Ascending aorta (tissue), 2 donors: ENCODE measurements around the gene SH2D6. TPM values are rescaled to one million over a fixed set of nuclear protein-coding genes. Genes with fewer than 3 reads are reported as not detected.
A peak's percentile ranks its signal among the peaks of the same experiment; 100 is the strongest.

ENCODE experiments used
- DNase-seq, 2 donors: peaks; one replicate each; pipeline ENCODE4 v3.0.0-alpha.2; 2019; ENCODE audit warnings: low spot score in 2 of 2
- H3K27ac ChIP-seq, 2 donors: fragments of 200-600 bp; sonication (generic); one replicate each; pipeline ENCODE4 v1.5.1; 2016 to 2017; ENCODE audit warnings: mild to moderate bottlenecking in 1 of 2
- H3K27me3 ChIP-seq: fragments of 200-600 bp; sonication (generic); one replicate; pipeline ENCODE4 v1.5.1; 2017
- H3K36me3 ChIP-seq, 2 donors: fragments of 200-600 bp; sonication (generic); one replicate each; pipeline ENCODE4 v1.5.1; 2016
- H3K4me1 ChIP-seq, 2 donors: fragments of 200-600 bp; sonication (generic); one replicate each; pipeline ENCODE4 v1.5.1; 2016 to 2017; ENCODE audit warnings: mild to moderate bottlenecking in 1 of 2
- H3K4me3 ChIP-seq, 2 donors: fragments of 200-600 bp; sonication (generic); one replicate each; pipeline ENCODE4 v1.5.1; 2016 to 2017; ENCODE audit warnings: mild to moderate bottlenecking in 1 of 2
- H3K9me3 ChIP-seq, 2 donors: fragments of 200-600 bp; sonication (generic); one replicate each; pipeline ENCODE4 v1.5.1; 2016
- intact Hi-C: fragments of 100-400 bp; cut with DNase I; formaldehyde crosslinking; loops from one replicate; pipeline ENCODE4 v1.15.1; 2023
- total RNA-seq: library from RNA; depleted of rRNA; stranded (reverse); fragments of >200 nt; gene quantifications from one replicate; pipeline ENCODE4 v1.1.0, GENCODE V29; 2016
- TF ChIP-seq, protein P1 (sequence below), 3 experiments: fragments of 200-600 bp in 2 of 3; fragments of 450-650 bp in 1 of 3; sonication (generic) in 2 of 3; IDR thresholded peaks; one replicate each; pipeline ENCODE4 v1.5.1; 2016 to 2019; ENCODE audit warnings: antibody characterized with exemption in 3 of 3, mild to moderate bottlenecking in 1 of 3, moderate library complexity in 1 of 3

The SH2D6 gene
- total RNA-seq, 1 donor from 2014 or later = not detected

DNA sequence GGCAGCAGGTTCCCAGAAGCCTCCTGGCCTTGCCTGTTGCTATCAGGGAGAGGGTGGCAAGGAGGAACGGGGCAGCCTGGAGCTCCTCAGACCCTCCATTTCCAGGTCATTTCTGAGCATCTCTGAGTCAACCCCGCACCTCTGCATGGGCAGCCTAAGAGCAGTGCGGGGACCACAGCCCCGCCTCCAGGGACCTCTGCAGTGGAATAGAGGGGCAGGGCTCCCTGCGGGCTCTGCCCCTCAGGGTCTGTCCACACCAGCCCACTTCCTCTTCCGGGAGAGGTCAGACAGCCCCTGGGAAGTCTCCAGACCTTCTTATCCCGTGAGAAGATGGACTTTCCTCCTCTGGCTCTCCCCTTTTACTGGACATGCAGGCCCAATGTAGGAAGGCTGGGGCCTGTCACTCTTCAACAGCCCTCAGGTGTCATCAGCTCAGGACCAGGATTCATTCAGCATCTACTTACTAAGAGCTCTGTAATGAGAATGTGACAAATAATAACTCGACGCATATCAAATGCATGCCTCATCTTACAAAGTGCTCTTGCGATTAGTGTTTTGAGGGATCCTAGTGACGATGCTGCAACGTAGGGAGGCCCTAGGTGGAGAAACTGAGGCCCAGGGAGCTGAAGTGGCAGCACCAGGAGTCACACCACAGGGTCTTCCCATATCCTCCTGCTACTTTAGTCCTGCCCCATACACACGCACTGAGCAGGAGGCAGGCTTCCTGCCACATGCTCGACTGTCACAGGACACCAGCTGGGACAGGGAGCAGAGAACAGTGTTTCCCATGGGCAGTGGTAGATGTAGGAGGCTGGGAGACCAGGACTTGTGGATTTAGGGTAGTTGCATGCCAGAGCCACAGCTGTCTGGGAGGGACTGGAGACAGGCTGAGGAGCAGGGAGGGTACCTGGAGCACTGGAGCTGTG, 28.0 kb downstream of the SH2D6 start:
- H3K27ac ChIP-seq = peak overlapping the region; percentile 62 to 69
- H3K36me3 ChIP-seq = no peaks in the 10 kb centered on the region
- DNase-seq = no peak
- intact Hi-C loops = no loop called here
- no peak overlapping the region for H3K4me3 ChIP-seq
- H3K9me3 ChIP-seq = no peaks in the 10 kb centered on the region
- H3K27me3 ChIP-seq = no peaks in the 10 kb centered on the region
- H3K4me1 ChIP-seq = peaks cover 0 to 10% of the 10 kb centered on the region in 2 donors
- TF ChIP-seq, protein P1, sequence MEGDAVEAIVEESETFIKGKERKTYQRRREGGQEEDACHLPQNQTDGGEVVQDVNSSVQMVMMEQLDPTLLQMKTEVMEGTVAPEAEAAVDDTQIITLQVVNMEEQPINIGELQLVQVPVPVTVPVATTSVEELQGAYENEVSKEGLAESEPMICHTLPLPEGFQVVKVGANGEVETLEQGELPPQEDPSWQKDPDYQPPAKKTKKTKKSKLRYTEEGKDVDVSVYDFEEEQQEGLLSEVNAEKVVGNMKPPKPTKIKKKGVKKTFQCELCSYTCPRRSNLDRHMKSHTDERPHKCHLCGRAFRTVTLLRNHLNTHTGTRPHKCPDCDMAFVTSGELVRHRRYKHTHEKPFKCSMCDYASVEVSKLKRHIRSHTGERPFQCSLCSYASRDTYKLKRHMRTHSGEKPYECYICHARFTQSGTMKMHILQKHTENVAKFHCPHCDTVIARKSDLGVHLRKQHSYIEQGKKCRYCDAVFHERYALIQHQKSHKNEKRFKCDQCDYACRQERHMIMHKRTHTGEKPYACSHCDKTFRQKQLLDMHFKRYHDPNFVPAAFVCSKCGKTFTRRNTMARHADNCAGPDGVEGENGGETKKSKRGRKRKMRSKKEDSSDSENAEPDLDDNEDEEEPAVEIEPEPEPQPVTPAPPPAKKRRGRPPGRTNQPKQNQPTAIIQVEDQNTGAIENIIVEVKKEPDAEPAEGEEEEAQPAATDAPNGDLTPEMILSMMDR (IDR thresholded peaks at IDR 0.05) = no peak

DNA sequence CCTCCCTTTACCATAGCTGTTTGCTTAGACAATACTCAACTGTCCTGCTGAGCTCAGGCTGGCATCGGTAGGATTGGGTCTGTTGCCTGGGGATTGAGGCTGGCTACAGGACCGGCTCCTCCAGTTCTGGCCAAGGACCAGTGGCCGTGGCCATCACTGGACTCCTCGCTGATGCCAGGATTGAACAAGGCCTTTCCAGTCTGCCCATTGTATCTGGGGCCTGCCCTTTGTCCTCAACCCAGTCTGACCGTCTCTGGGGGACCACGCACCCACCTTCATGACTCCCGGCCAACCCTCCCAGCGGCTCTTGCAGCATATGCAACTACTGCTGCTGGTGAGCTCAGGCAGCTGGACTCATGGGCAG, 28.7 kb downstream of the SH2D6 start:
- Histone ChIP-seq H3K4me1 (peaks cover 0 to 10% of the 10 kb centered on the region in 2 donors), H3K27me3 (no peaks in the 10 kb centered on the region), H3K27ac (no peak overlapping the region), H3K9me3 (no peaks in the 10 kb centered on the region), H3K4me3 (no peak overlapping the region), H3K36me3 (no peaks in the 10 kb centered on the region)
- DNase-seq = no peak
- intact Hi-C loops = no loop called here
- TF ChIP-seq, protein P1 (IDR thresholded peaks at IDR 0.05) = no peak

DNA sequence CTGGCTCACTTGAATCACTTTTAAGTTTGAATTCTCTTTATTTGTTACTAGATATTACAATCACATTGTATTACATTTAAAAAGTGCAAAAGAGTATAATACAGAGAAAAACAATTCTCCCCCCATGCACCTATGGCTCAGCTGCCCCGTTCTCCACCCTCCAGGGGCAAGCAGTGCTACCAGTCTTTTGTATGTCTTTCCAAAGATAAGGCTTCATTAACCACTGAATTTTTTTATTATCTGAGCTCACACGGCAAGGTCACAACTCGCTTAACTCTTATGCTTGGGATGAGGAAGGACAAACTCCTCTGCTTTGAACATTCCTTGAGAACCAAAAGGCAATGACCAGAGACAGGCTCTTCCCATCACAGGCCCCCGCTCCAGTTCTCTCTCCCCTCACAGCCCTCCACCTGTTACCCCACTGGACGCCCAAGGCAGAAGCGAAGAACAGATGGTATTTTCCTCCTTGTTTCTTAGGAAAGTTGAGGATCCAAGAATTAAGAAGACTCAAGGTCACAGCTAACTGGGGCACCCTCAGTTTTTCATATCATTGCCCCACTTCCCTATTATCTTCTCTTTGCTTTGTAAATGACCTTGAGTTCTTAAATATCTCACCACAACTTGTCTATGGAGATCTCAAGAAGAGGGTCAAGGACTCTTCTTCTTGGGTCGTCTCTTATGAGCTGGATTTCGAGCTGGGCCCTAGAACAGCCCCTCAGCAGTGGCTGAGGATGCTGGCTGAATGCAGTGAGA, 30.1 kb downstream of the SH2D6 start:
- intact Hi-C loops = no loop called here
- no peaks in the 10 kb centered on the region for H3K36me3 ChIP-seq
- DNase-seq = no peak
- no peak overlapping the region for H3K4me3 ChIP-seq
- TF ChIP-seq, protein P1 (IDR thresholded peaks at IDR 0.05) = no peak
- H3K27me3 ChIP-seq = no peaks in the 10 kb centered on the region
- no peaks in the 10 kb centered on the region for H3K9me3 ChIP-seq
- peaks cover 0 to 10% of the 10 kb centered on the region in 2 donors for H3K4me1 ChIP-seq
- no peak overlapping the region for H3K27ac ChIP-seq

DNA sequence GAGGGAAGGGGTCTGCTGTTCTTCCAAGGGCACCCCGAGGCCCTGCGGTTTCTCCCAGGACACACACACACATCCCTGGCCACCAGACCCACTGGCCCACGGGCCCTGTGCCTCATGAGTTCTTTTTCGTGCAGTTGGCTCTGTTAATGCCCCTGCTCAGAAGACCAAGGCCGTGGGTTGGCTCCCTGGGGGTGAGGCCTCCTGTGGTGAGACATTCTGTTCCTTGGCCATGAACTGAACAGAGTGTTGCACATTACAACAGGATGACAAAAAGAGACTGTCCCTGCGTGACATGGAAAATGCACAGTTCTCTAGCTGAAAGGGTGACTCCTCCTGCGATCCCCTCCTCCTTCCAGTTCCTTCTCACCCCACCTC, 30.7 kb downstream of the SH2D6 start:
- intact Hi-C loops = no loop called here
- no peak overlapping the region for H3K27ac ChIP-seq
- DNase-seq = no peak
- H3K9me3 ChIP-seq = no peaks in the 10 kb centered on the region
- no peak overlapping the region for H3K4me3 ChIP-seq
- peaks cover 0 to 10% of the 10 kb centered on the region in 2 donors for H3K4me1 ChIP-seq
- H3K27me3 ChIP-seq = no peaks in the 10 kb centered on the region
- H3K36me3 ChIP-seq = no peaks in the 10 kb centered on the region
- TF ChIP-seq, protein P1 (IDR thresholded peaks at IDR 0.05) = no peak

DNA sequence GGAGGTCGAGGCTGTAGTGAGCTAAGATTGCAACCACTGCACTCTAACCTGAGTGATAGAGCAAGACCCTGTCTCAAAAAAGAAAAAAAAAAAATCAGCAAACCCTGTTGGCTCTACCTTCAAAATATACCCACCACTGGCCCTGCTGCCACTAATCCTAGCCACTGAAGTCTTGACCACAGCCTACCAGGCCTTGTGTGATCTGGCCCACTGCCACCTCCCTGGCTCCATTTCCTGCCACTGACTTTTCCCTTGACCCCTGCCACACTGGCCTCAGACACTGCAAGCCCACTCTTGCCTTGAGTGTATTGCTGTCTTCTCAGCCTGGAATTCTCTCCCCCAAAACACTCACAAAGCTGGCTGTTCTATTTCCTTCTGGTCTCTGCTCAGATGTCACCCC, 33.7 kb downstream of the SH2D6 start:
- Histone ChIP-seq H3K36me3 (no peaks in the 10 kb centered on the region), H3K4me1 (no peaks in the 10 kb centered on the region), H3K4me3 (no peak overlapping the region), H3K9me3 (no peaks in the 10 kb centered on the region), H3K27ac (no peak overlapping the region), H3K27me3 (no peaks in the 10 kb centered on the region)
- DNase-seq = no peak
- TF ChIP-seq, protein P1 (IDR thresholded peaks at IDR 0.05) = no peak
- intact Hi-C loops = no loop called here
